IMR-90 (cell line): ENCODE measurements around the gene WNK1. TPM values are rescaled to one million over a fixed set of nuclear protein-coding genes. Genes with fewer than 3 reads are reported as not detected.

Source experiments
- ATAC-seq: fragments of 200-7000 bp; cut with Tn5 transposase; 2 replicates; pipeline ENCODE4 v1.9.1; 2020; ENCODE audit warnings: low read depth, mild to moderate bottlenecking, moderate library complexity
- BruUV-seq: library from RNA; stranded (reverse); fragments of 400-500 nt; replicated peaks from 2 replicates; lab custom pipeline; 2021; lab: Mats Ljungman, UMichigan
- CTCF ChIA-PET: fragments of 300-600 bp; formaldehyde crosslinking; extraction: SDS; loops from one replicate; lab custom pipeline; 2021; ENCODE audit warnings: antibody characterized with exemption; lab: Yijun Ruan, JAX
- POLR2A ChIA-PET: fragments of 300-600 bp; sonication (Branson Sonifier 250); formaldehyde crosslinking; loops from one replicate; lab custom pipeline; 2022; ENCODE audit warnings: antibody characterized with exemption; ENCODE audit not compliant: unreplicated experiment; lab: Charles Lee
- DNase-seq: peaks from one replicate; pipeline ENCODE4 v3.0.0; 2013
- H2AFZ ChIP-seq: replicated peaks from 2 replicates; pipeline ENCODE3; 2013; ENCODE audit warnings: low read length, mild to moderate bottlenecking; ENCODE audit not compliant: poor library complexity
- H2AK5ac ChIP-seq: 2 replicates; pipeline ENCODE4 v1.6.1; 2013; ENCODE audit warnings: low read depth, low read length, inconsistent platforms
- H2AK9ac ChIP-seq: replicated peaks from 2 replicates; pipeline ENCODE3; 2013; ENCODE audit warnings: mild to moderate bottlenecking, low read depth, low read length, moderate library complexity; ENCODE audit not compliant: poor library complexity
- H2BK120ac ChIP-seq: 2 replicates; pipeline ENCODE4 v1.6.1; 2013; ENCODE audit warnings: low read depth, low read length, inconsistent platforms
- H2BK15ac ChIP-seq: 3 replicates; pipeline ENCODE4 v1.6.1; 2013; ENCODE audit warnings: low read depth, low read length, inconsistent platforms
- H2BK20ac ChIP-seq: 2 replicates; pipeline ENCODE4 v1.6.1; 2013; ENCODE audit warnings: low read depth, mild to moderate bottlenecking, inconsistent platforms, low read length, moderate library complexity
- H2BK5ac ChIP-seq: 2 replicates; pipeline ENCODE4 v1.6.1; 2013; ENCODE audit warnings: mild to moderate bottlenecking, low read depth, low read length, inconsistent platforms; ENCODE audit not compliant: poor library complexity, severe bottlenecking
- H3K14ac ChIP-seq: replicated peaks from 2 replicates; pipeline ENCODE4 v1.6.1; 2013; ENCODE audit warnings: low read depth, low read length, inconsistent platforms
- H3K18ac ChIP-seq: 2 replicates; pipeline ENCODE4 v1.6.1; 2013; ENCODE audit warnings: low read depth, low read length, control low read depth
- H3K23ac ChIP-seq: 2 replicates; pipeline ENCODE4 v1.6.1; 2013; ENCODE audit warnings: low read depth, low read length, inconsistent platforms
- H3K27ac ChIP-seq: 2 replicates; pipeline ENCODE4 v1.5.1; 2013; ENCODE audit warnings: mild to moderate bottlenecking, control low read depth, low read length; ENCODE audit not compliant: insufficient read depth
- H3K27me3 ChIP-seq: 2 replicates; pipeline ENCODE4 v1.6.1; 2013; ENCODE audit warnings: low read length; ENCODE audit not compliant: control insufficient read depth, insufficient read depth
- H3K36me3 ChIP-seq: 2 replicates; pipeline ENCODE4 v1.6.1; 2013; ENCODE audit warnings: low read length, mixed read lengths; ENCODE audit not compliant: control insufficient read depth, insufficient read depth
- H3K4ac ChIP-seq: 2 replicates; pipeline ENCODE4 v1.6.1; 2013; ENCODE audit warnings: low read depth, low read length, inconsistent platforms
- H3K4me1 ChIP-seq: 2 replicates; pipeline ENCODE4 v1.6.1; 2013; ENCODE audit warnings: low read length, mixed read lengths; ENCODE audit not compliant: control insufficient read depth, insufficient read depth
- H3K4me2 ChIP-seq: 2 replicates; pipeline ENCODE4 v1.6.1; 2013; ENCODE audit warnings: low read depth, mild to moderate bottlenecking, control low read depth, low read length, moderate library complexity
- H3K4me3 ChIP-seq: 2 replicates; pipeline ENCODE4 v1.5.1; 2013; ENCODE audit warnings: low read depth, mild to moderate bottlenecking, control low read depth, low read length, moderate library complexity; ENCODE audit not compliant: insufficient read depth
- H3K56ac ChIP-seq: 2 replicates; pipeline ENCODE4 v1.6.1; 2013; ENCODE audit warnings: low read length, inconsistent platforms; ENCODE audit not compliant: insufficient read depth; ENCODE audit errors: extremely low read depth
- H3K79me1 ChIP-seq, 2 experiments: 2 replicates each; pipeline ENCODE4 v1.6.1; 2013; ENCODE audit warnings: low read length in 2 of 2, inconsistent platforms in 1 of 2, low read depth in 1 of 2
- H3K9ac ChIP-seq: 2 replicates; pipeline ENCODE4 v1.6.1; 2013; ENCODE audit warnings: low read depth, low read length, control low read depth
- H3K9me1 ChIP-seq: 2 replicates; pipeline ENCODE4 v1.6.1; 2013; ENCODE audit warnings: low read length, inconsistent platforms; ENCODE audit not compliant: insufficient read depth
- H3K9me3 ChIP-seq: 2 replicates; pipeline ENCODE4 v1.6.1; 2013; ENCODE audit warnings: low read length; ENCODE audit not compliant: control insufficient read depth, insufficient read depth
- H4K20me1 ChIP-seq: 2 replicates; pipeline ENCODE4 v1.6.1; 2013; ENCODE audit warnings: low read length, inconsistent platforms; ENCODE audit not compliant: insufficient read depth
- H4K5ac ChIP-seq: 2 replicates; pipeline ENCODE4 v1.6.1; 2013; ENCODE audit warnings: mild to moderate bottlenecking, low read depth, low read length, control low read depth
- H4K8ac ChIP-seq, 2 experiments: 2 replicates each; pipeline ENCODE4 v1.6.1; 2013; ENCODE audit warnings: low read depth in 2 of 2, low read length in 2 of 2, control low read depth in 1 of 2, inconsistent platforms in 1 of 2
- H4K91ac ChIP-seq: 2 replicates; pipeline ENCODE4 v1.6.1; 2013; ENCODE audit warnings: low read depth, low read length, inconsistent platforms; ENCODE audit not compliant: insufficient read depth
- BHLHE40 ChIP-seq: fragments of 150-350 bp; IDR thresholded peaks from 2 replicates; pipeline ENCODE4 v1.6.1; 2016; ENCODE audit warnings: mild to moderate bottlenecking, low read depth, low read length
- CEBPB ChIP-seq: IDR thresholded peaks from 2 replicates; pipeline ENCODE4 v1.6.1; 2012; ENCODE audit warnings: low read depth, low read length, improper control_type of control experiment
- CTCF ChIP-seq: conservative IDR thresholded peaks from 2 replicates; pipeline ENCODE4 v1.5.1; 2012; ENCODE audit warnings: mild to moderate bottlenecking, low read depth, low read length, improper control_type of control experiment
- ELK1 ChIP-seq: fragments of 150-350 bp; IDR thresholded peaks from 2 replicates; pipeline ENCODE4 v1.6.1; 2016; ENCODE audit warnings: low read depth, mild to moderate bottlenecking, low read length, moderate library complexity, borderline replicate concordance
- FOS ChIP-seq: fragments of 150-350 bp; IDR thresholded peaks from 2 replicates; pipeline ENCODE4 v1.6.1; 2016; ENCODE audit warnings: low read depth, low read length
- MAFK ChIP-seq: IDR thresholded peaks from 2 replicates; pipeline ENCODE4 v1.6.1; 2012; ENCODE audit warnings: low read depth, low read length, improper control_type of control experiment
- MAZ ChIP-seq: IDR thresholded peaks from 2 replicates; pipeline ENCODE4 v1.6.1; 2012; ENCODE audit warnings: low read depth, mild to moderate bottlenecking, low read length, improper control_type of control experiment, moderate library complexity, borderline replicate concordance
- MXI1 ChIP-seq: IDR thresholded peaks from 2 replicates; pipeline ENCODE4 v1.6.1; 2012; ENCODE audit warnings: low read depth, mild to moderate bottlenecking, low read length, moderate library complexity, borderline replicate concordance
- POLR2A ChIP-seq: IDR thresholded peaks from 2 replicates; pipeline ENCODE4 v1.6.1; 2012; ENCODE audit warnings: mild to moderate bottlenecking, low read depth, low read length
- WGBS, 2 experiments: methylation state at CpG; one replicate each; pipeline versions ENCODE4 v1.1.5 to v1.1.7; 2013; ENCODE audit warnings: missing lambda C conversion rate in 2 of 2; ENCODE audit not compliant: insufficient read length in 1 of 2; ENCODE audit errors: extremely low coverage in 2 of 2; 5-methylcytosine and 5-hydroxymethylcytosine counted together
- dilution Hi-C: fragments of 300-500 bp; cut with HindIII; formaldehyde crosslinking; loops from one replicate; pipeline ENCODE4 v1.14.3; 2018; ENCODE audit warnings: low sequenced_read_pairs; ENCODE audit not compliant: unreplicated experiment
- in situ Hi-C: fragments of 300-500 bp; cut with MboI; formaldehyde crosslinking; loops from 3 replicates; pipeline ENCODE4 v1.14.3; 2019; ENCODE audit warnings: low sequenced_read_pairs, inconsistent platforms, mixed read lengths
- intact Hi-C: fragments of 100-400 bp; cut with micrococcal nuclease; formaldehyde crosslinking; loops from 2 replicates; pipeline ENCODE4 v1.10.0; 2022
- polyA plus RNA-seq, 3 experiments: library from polyadenylated mRNA; depleted of rRNA; stranded (reverse); fragments of >200 nt; gene quantifications; 2 replicates each; pipeline ENCODE4 v1.2.3, GENCODE V29; 2012; ENCODE audit warnings: low replicate concordance in 1 of 3
- total RNA-seq: library from RNA; depleted of rRNA; stranded (reverse); fragments of >200 nt; gene quantifications from 2 replicates; pipeline ENCODE4 v1.2.3, GENCODE V29; 2012
- TF ChIP-seq, protein P1 (sequence below): fragments of 150-350 bp; IDR thresholded peaks from 2 replicates; pipeline ENCODE4 v1.6.1; 2017; ENCODE audit warnings: mild to moderate bottlenecking, antibody characterized with exemption, low read length, low read depth

Gene WNK1
- total and polyA plus RNA-seq, 2 of the 4 experiments (the other 2 are of a cell fraction), result 36.9 to 42.8 TPM

- no CpG with 5 or more reads among the region's 2 CpGs for WGBS, 2 experiments
- ChIA-PET POLR2A (no interaction called here), CTCF (interaction anchor here (0.6 to 0.7 kb wide), 2 partner anchors 26 to 1340 kb away, joined by 4 read pairs; no protein-coding TSS in a partner anchor)
- H3K9ac ChIP-seq, result no peak overlapping the region
- no peak overlapping the region for H2AFZ ChIP-seq
- BruUV-seq, result no TSS peak
- peak overlapping the region in 1 of 2 experiments; percentile 61; a peak in 2 of 4 replicates for H4K8ac ChIP-seq
- H2BK15ac ChIP-seq, result 0 out of 3 replicates have a peak overlapping the region, but pooled peaks have one; percentile 9
- peak overlapping the region; percentile 81; the same call in 1 of the 2 replicates for H2BK120ac ChIP-seq
- H3K18ac ChIP-seq, result peak overlapping the region; percentile 51; the same call in 1 of the 2 replicates
- no peaks in the 10 kb centered on the region for H3K36me3 ChIP-seq
- peak overlapping the region; percentile 89; the same call in 1 of the 2 replicates for H2BK20ac ChIP-seq
- peak overlapping the region; percentile 60; the same call in 1 of the 2 replicates for H3K23ac ChIP-seq
- H3K14ac ChIP-seq, result peak overlapping the region; percentile 90
- H3K4me3 ChIP-seq, result no peak overlapping the region
- intact Hi-C loops (no loop called here), in situ Hi-C loops (no loop called here), dilution Hi-C loops (no loop called here)
- TF ChIP-seq ELK1 (no peak), CTCF (no peak), BHLHE40 (no peak), MAZ (no peak), MAFK (no peak), CEBPB (no peak), POLR2A (no peak), MXI1 (no peak), FOS (no peak)
- TF ChIP-seq, protein P1, sequence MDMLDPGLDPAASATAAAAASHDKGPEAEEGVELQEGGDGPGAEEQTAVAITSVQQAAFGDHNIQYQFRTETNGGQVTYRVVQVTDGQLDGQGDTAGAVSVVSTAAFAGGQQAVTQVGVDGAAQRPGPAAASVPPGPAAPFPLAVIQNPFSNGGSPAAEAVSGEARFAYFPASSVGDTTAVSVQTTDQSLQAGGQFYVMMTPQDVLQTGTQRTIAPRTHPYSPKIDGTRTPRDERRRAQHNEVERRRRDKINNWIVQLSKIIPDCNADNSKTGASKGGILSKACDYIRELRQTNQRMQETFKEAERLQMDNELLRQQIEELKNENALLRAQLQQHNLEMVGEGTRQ, result no peak
- H4K5ac ChIP-seq, result peak overlapping the region; percentile 50; the same call in 1 of the 2 replicates
- H4K91ac ChIP-seq, result no peak overlapping the region
- H3K9me1 ChIP-seq, result peaks cover 10% of the 10 kb centered on the region; the same call in 1 of the 2 replicates
- H3K4me2 ChIP-seq, result peak overlapping the region; percentile 53; the same call in 1 of the 2 replicates
- no peaks in the 10 kb centered on the region for H3K27me3 ChIP-seq
- H2AK9ac ChIP-seq, result no peak overlapping the region
- peak overlapping the region; percentile 87 for H3K4ac ChIP-seq
- H3K27ac ChIP-seq, result no peak overlapping the region
- H3K4me1 ChIP-seq, result peaks cover 3% of the 10 kb centered on the region; the same call in 1 of the 2 replicates
- no peaks in the 10 kb centered on the region for H3K9me3 ChIP-seq
- DNase-seq, result no peak
- ATAC-seq, result no peak
- H4K20me1 ChIP-seq, result peaks cover 37% of the 10 kb centered on the region
- peaks cover 7 to 57% of the 10 kb centered on the region in 2 experiments for H3K79me1 ChIP-seq
- peak overlapping the region; percentile 97; the same call in 1 of the 2 replicates for H2AK5ac ChIP-seq
- peak overlapping the region; percentile 92 for H2BK5ac ChIP-seq
- H3K56ac ChIP-seq, result no peak overlapping the region
Measured at GRCh38 chr12:780750-781379, 28.5 kb downstream of the WNK1 start.
